Kidney (tissue), 14 donors: Measurements from ENCODE around the gene ADAMTSL3. TPM values are rescaled to one million over a fixed set of nuclear protein-coding genes. Genes with fewer than 3 reads are reported as not detected.

Experiments used
- DNase-seq, 5 donors: peaks; one replicate each; pipeline ENCODE4 v3.0.0-alpha.2; 2013 to 2020
- FAIRE-seq: peaks from 2 replicates; lab custom pipeline; 2012; peaks lifted over from hg19 to GRCh38; lab: Jason Lieb, UNC
- H3K27ac ChIP-seq, 2 donors: one replicate each; pipeline ENCODE4 v1.7.0; 2013; ENCODE audit warnings: low read depth in 2 of 2, low read length in 2 of 2, inconsistent platforms in 1 of 2
- H3K27me3 ChIP-seq: one replicate; pipeline ENCODE4 v1.7.1; 2013; ENCODE audit warnings: low read length, inconsistent platforms; ENCODE audit not compliant: control insufficient read depth, insufficient read depth
- H3K36me3 ChIP-seq, 3 donors: one replicate each; pipeline versions ENCODE4 v1.7.0 to v1.7.1; 2013; ENCODE audit warnings: low read length in 3 of 3, control low read depth in 1 of 3, inconsistent platforms in 1 of 3; ENCODE audit not compliant: insufficient read depth in 3 of 3, control insufficient read depth in 2 of 3
- H3K4me1 ChIP-seq, 3 donors: one replicate each; pipeline versions ENCODE4 v1.7.0 to v1.7.1; 2013; ENCODE audit warnings: low read length in 3 of 3, inconsistent platforms in 1 of 3, low read depth in 1 of 3; ENCODE audit not compliant: control insufficient read depth in 2 of 3, insufficient read depth in 2 of 3
- H3K4me3 ChIP-seq, 3 donors: one replicate each; pipeline versions ENCODE4 v1.7.0 to v1.8.1; 2013; ENCODE audit warnings: low read length in 3 of 3, control low read depth in 1 of 3, inconsistent platforms in 1 of 3
- H3K9ac ChIP-seq, 3 donors: one replicate each; pipeline versions ENCODE4 v1.7.0 to v1.7.1; 2013; ENCODE audit warnings: low read length in 3 of 3, control low read depth in 1 of 3, inconsistent platforms in 1 of 3
- H3K9me3 ChIP-seq, 3 donors: one replicate each; pipeline versions ENCODE4 v1.7.0 to v1.7.1; 2013; ENCODE audit warnings: low read length in 3 of 3, control low read depth in 1 of 3, inconsistent platforms in 1 of 3; ENCODE audit not compliant: control insufficient read depth in 2 of 3, insufficient read depth in 1 of 3
- intact Hi-C: fragments of 100-400 bp; cut with DNase I; formaldehyde crosslinking; loops from one replicate; pipeline ENCODE4 v1.11.1; 2022
- polyA plus RNA-seq: library from polyadenylated mRNA; stranded (reverse); fragments of 350-450 nt; fragmentation: Illumina TruSeq; extraction: RNeasy Lipid Tissue Mini Kit (QIAGEN cat#74804); gene quantifications from one replicate; pipeline ENCODE4 v1.2.3, GENCODE V29; 2014; ENCODE audit warnings: low read depth, low replicate concordance; ENCODE audit not compliant: insufficient read depth
- total RNA-seq: library from RNA; stranded (reverse); fragmentation: NEBNext Ultra II Directional; extraction: Animal tissue kit (Norgen Biotek cat#: 25700); gene quantifications from one replicate; pipeline ENCODE4 v1.2.1, GENCODE V29; 2021
- TF ChIP-seq, protein P1 (sequence below): IDR thresholded peaks from 3 replicates; pipeline ENCODE4 v1.5.1; 2012; ENCODE audit warnings: mild to moderate bottlenecking, moderate library complexity, borderline replicate concordance; ENCODE audit not compliant: insufficient read depth; ENCODE audit errors: extremely low read depth
- donor health status: control.
- donor health status: control.
- donor health status: control.
- donor health status: control.
- donor health status: control.
- donor health status: DM: yes; HTN: yes; CAD: no.
- donor health status: Normal renal cell carcinoma (clear cell type).

The ADAMTSL3 gene
- total and polyA plus RNA-seq, 2 donors from 2014 or later = 1.6 to 23.4 TPM

GRCh38 chr15:83716605-83717004 is 62.7 kb downstream of the ADAMTSL3 start:
- Histone ChIP-seq H3K9me3 (peaks cover 0 to 2% (median 0%) of the 10 kb centered on the region in 3 donors), H3K9ac (no peak overlapping the region), H3K4me3 (no peak overlapping the region), H3K4me1 (no peaks in the 10 kb centered on the region), H3K36me3 (no peaks in the 10 kb centered on the region), H3K27me3 (no peaks in the 10 kb centered on the region), H3K27ac (no peak overlapping the region)
- FAIRE-seq = no peak
- DNase-seq = no peak
- intact Hi-C loops = no loop called here
- TF ChIP-seq, protein P1, sequence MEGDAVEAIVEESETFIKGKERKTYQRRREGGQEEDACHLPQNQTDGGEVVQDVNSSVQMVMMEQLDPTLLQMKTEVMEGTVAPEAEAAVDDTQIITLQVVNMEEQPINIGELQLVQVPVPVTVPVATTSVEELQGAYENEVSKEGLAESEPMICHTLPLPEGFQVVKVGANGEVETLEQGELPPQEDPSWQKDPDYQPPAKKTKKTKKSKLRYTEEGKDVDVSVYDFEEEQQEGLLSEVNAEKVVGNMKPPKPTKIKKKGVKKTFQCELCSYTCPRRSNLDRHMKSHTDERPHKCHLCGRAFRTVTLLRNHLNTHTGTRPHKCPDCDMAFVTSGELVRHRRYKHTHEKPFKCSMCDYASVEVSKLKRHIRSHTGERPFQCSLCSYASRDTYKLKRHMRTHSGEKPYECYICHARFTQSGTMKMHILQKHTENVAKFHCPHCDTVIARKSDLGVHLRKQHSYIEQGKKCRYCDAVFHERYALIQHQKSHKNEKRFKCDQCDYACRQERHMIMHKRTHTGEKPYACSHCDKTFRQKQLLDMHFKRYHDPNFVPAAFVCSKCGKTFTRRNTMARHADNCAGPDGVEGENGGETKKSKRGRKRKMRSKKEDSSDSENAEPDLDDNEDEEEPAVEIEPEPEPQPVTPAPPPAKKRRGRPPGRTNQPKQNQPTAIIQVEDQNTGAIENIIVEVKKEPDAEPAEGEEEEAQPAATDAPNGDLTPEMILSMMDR = no peak

DNA sequence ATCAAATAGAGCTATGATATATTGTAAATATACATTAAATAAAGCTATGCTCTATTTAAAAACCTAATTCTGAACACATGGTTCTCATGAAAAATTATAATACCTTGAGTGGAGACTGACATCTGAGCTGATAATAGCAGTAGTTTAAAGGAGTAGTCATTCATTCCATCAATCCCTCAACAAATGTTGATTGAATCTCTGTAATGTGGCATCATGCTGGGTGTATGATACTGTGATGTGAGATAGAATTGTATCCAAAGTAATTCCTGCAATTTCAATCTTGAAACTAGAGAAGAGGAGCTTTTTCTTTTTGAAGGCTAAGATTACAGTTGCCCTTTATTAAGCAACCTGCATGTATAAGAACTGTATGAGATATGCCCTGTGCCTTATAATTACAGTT is 63.1 kb downstream of the ADAMTSL3 start:
- FAIRE-seq (no peak), DNase-seq (no peak)
- TF ChIP-seq, protein P1 = no peak
- Histone ChIP-seq H3K4me3 (no peak overlapping the region), H3K4me1 (no peaks in the 10 kb centered on the region), H3K9me3 (peaks cover 0 to 2% (median 0%) of the 10 kb centered on the region in 3 donors), H3K27me3 (no peaks in the 10 kb centered on the region), H3K36me3 (no peaks in the 10 kb centered on the region), H3K27ac (no peak overlapping the region), H3K9ac (no peak overlapping the region)
- intact Hi-C loops = no loop called here

- intact Hi-C loops = no loop called here
- Histone ChIP-seq H3K4me1 (no peaks in the 10 kb centered on the region), H3K36me3 (no peaks in the 10 kb centered on the region), H3K4me3 (no peak overlapping the region), H3K9ac (no peak overlapping the region), H3K27ac (no peak overlapping the region), H3K27me3 (no peaks in the 10 kb centered on the region), H3K9me3 (peaks cover 0 to 2% (median 0%) of the 10 kb centered on the region in 3 donors)
- DNase-seq (no peak), FAIRE-seq (no peak)
- TF ChIP-seq, protein P1 = no peak
Measured at GRCh38 chr15:83720468-83720867, 66.5 kb downstream of the ADAMTSL3 start.

- H3K27ac ChIP-seq = no peak overlapping the region
- TF ChIP-seq, protein P1 = no peak
- no peaks in the 10 kb centered on the region for H3K27me3 ChIP-seq
- H3K9me3 ChIP-seq = peaks cover 0 to 2% (median under 1%) of the 10 kb centered on the region in 3 donors
- H3K4me3 ChIP-seq = no peak overlapping the region
- H3K4me1 ChIP-seq = no peaks in the 10 kb centered on the region
- no peak overlapping the region for H3K9ac ChIP-seq
- FAIRE-seq (no peak), DNase-seq (no peak)
- no peaks in the 10 kb centered on the region for H3K36me3 ChIP-seq
- intact Hi-C loops = no loop called here
Measured at GRCh38 chr15:83721031-83721430, 67.1 kb downstream of the ADAMTSL3 start.
